GM19395 (cell line): Measurements from ENCODE around the gene AHSP.
"Not testable (repeated sequence)": the region's sequence is repeated elsewhere in the genome, so short reads cannot be mapped to it uniquely, and the experiment has no call there.

Experiments used
- ATAC-seq: cut with Tn5 transposase; IDR thresholded peaks from one replicate; pipeline ENCODE4 v1.9.1; 2021; ENCODE audit warnings: mild to moderate bottlenecking, moderate library complexity; ENCODE audit not compliant: unreplicated experiment

AHSP gene, protein sequence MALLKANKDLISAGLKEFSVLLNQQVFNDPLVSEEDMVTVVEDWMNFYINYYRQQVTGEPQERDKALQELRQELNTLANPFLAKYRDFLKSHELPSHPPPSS

DNA sequence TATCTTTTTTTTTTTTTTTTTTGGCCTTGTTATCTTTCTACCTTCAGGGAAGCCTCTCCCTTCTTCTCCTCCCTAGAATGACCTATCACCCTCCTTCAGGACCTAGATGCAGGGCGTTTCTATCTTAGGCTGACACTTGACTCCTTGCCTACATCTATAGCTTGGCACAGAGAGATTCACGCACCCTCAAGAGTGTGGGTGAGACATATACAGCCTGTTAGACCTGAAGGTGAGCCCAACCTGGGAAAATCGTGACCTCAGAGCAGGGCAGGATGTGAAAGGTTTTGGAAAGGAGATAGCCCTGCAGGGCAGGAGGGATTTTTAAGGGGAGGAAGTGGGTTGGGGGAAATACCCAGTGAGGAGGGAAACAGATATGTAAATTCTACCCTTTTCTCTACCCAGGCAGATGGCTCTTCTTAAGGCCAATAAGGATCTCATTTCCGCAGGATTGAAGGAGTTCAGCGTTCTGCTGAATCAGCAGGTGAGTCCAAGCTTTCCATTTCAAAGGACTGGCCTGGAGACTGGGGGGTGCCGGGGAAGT is at the start of gene AHSP:
Gene AHSP, plus strand, starts transcription at position 167 of the 541 bp plus-strand sequence. Its CDS starts 240 bp downstream, at position 407.
- no peak for ATAC-seq

DNA sequence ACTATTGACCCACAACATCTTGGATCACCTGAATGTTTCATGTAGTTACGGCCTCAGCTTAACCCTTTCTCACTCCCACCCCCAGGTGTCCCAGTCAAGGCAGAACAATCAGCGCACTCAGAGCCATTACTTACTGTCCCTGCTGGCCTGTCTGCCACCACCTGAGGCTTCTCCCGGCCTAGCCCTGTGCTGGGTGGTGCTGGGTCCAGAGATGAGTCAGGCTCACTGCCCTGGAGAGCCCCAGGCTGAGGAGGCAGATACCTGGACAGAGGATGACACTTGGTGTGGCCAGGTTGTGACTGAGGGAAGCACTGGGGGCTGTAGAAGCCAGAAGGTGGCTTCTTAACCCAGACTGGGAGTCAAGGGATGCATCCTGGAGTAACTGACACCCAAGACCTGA is 48.7 kb upstream of the AHSP start:
- ATAC-seq: no peak

DNA sequence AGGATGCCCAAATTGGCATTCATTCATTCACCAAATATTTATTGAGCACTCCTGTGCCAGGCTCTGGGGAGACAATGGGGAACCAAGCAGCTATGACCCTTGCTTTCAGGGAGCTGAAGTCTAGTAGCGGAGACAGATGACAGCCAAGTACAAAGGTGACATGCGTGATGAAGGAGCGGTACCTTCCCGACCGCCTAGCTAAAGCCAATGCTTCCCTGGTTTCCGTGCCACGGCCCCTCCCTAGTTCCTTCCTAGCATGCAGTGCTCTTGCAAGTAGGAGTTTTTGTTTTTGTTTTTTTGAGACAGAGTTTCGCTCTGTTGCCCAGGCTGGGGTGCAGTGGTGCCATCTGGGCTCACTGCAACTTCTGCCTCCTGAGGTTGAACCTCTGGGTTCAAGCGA is 47.9 kb upstream of the AHSP start:
- ATAC-seq: no peak

DNA sequence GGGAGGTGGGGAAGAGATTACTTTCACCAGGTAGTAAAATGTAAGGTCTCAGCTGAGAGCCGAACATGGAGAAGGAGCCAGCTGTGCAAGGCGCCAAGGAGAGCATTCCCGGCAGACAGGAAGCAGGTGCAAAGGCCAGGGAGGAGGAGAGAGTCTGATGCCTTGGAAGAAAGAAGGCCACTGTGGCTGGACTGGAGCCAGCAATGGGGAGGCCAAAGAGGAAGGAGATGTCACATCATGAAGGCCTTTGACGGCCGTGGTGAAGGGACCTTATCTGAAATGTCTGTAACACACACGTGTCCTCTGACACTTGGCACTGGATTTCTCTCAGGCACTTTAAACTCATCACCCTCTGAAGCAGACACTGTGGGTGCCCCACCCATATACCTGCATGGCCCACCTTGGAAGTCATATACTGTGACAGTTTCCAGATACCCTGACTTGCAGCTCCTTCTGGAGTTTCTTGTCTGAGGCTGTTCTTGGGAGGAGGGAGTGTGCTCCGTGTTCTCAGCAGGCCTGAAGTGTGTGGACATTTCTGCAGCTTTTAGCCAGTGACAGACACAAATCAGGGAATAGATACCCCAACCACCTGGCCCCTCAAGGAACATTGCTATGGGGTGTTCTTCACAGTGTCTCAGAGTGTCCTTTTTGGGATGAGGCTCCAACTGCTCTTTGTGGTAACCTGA is 46.7 kb upstream of the AHSP start:
- ATAC-seq: no peak

DNA sequence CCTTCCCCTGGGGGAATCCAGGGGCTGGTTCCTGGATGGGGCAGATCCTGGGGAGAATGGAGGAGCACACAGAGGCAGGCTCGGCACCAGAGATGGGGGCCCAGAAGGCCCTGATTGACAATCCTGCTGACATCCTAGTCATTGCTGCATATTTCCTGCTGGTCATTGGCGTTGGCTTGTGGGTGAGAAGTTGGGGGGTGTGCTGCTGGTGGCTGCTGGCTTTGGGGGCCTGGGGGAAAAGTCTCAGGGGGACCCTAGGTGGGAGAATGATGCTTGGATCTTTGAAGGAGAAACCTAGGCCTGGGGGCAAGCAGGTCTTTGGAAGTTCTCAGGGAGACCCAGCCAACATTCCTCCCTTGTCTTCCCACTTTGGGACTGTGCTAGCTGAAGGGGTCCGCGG is 44.6 kb upstream of the AHSP start, which contains the start of gene SLC5A2:
Gene SLC5A2, plus strand, starts transcription at position 43 of the 400 bp plus-strand sequence. Its CDS starts 14 bp downstream, at position 57.
- ATAC-seq: no peak

DNA sequence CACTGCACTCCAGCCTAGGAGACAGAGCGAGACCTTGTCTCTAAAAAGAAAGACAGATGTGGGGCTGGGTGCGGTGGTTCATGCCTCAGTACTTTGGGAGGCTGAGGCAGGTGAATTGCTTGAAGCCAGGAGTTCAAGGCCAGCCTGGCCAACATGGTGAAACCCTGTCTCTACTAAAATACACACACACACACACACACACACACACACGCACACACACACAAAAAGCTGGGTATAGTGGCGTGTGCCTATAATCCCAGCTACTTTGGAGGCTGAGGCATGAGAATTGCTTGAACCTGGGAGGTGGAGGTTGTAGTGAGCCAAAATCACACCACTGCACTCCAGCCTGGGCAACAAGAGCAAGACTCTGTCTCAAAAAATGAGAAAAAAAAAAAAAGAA is 43.7 kb upstream of the AHSP start:
- ATAC-seq: not testable (repeated sequence)

DNA sequence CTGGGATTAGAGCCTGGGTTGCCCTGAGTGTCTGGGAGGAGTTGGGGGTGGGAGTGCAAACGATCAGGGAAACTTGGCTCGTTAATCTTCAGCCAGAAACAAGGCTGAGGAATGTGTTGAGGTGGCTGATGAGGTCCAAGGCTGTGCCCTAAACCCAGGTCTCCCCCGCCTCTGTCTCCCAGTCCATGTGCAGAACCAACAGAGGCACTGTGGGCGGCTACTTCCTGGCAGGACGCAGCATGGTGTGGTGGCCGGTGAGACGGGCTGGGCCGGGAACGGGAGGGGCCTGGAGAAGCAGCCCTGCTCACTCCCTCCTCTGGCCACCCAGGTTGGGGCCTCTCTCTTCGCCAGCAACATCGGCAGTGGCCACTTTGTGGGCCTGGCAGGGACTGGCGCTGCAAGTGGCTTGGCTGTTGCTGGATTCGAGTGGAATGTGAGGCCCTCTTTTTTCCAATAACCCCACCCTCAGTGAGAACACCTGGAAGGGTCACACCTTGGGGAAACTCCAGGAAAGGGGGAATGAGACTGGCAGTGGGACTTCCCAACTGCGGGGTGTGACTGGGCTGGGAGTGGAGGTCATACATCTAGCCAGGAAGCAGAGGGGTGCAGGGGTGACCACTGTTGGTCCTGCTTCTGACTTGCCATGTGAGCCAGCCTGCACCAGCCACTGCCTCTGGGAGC is 43.1 kb upstream of the AHSP start:
- no peak for ATAC-seq

DNA sequence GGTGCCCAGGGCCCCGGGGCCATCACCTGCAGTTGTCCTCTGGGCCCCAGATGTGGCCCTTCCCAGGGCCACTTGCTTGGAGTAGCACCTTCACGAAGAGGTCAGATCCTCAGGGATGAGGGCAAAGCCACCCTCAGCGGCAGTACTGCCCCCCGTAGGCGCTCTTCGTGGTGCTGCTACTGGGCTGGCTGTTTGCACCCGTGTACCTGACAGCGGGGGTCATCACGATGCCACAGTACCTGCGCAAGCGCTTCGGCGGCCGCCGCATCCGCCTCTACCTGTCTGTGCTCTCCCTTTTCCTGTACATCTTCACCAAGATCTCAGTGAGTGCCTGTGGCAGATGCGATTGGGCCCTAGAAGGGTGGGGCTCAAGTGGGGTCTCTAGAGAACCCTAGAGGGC is 42.1 kb upstream of the AHSP start:
- no peak for ATAC-seq

DNA sequence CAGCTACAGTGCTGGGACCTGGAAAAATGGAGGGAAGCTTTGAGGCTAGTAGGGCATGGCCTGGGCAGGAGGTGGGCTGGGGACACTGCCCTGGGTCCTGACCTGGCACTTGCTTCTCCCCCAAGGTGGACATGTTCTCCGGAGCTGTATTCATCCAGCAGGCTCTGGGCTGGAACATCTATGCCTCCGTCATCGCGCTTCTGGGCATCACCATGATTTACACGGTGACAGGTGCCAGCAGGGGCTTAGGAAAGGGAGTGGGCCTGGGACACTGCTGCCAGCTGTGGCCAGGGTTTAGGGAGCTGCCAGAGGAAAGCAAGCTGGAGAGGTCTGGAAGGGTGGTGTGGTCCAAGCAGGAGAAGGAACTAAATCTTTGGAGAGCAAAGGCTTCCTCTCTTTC is 41.7 kb upstream of the AHSP start:
- no peak for ATAC-seq

DNA sequence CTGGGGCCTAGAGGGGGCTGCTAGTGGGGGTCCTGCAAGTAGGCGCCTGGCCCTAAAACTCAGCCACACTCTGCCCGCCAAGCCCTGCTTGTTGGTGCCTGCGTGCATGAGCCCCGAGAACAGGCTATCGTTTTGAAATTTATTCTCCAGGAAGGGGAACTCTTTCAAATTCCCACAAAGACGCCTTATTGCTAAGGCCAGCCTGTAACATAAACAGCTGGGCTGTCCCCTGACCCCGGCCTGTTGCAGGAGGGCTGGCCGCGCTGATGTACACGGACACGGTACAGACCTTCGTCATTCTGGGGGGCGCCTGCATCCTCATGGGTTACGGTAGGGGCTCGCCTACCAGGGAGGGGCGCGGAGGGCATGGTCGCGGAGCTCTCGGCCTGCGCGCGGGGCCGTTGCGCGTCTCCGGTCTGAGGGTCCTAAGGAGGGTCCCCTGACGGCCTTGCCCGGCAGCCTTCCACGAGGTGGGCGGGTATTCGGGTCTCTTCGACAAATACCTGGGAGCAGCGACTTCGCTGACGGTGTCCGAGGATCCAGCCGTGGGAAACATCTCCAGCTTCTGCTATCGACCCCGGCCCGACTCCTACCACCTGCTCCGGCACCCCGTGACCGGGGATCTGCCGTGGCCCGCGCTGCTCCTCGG is 40.5 kb upstream of the AHSP start:
- no peak for ATAC-seq

DNA sequence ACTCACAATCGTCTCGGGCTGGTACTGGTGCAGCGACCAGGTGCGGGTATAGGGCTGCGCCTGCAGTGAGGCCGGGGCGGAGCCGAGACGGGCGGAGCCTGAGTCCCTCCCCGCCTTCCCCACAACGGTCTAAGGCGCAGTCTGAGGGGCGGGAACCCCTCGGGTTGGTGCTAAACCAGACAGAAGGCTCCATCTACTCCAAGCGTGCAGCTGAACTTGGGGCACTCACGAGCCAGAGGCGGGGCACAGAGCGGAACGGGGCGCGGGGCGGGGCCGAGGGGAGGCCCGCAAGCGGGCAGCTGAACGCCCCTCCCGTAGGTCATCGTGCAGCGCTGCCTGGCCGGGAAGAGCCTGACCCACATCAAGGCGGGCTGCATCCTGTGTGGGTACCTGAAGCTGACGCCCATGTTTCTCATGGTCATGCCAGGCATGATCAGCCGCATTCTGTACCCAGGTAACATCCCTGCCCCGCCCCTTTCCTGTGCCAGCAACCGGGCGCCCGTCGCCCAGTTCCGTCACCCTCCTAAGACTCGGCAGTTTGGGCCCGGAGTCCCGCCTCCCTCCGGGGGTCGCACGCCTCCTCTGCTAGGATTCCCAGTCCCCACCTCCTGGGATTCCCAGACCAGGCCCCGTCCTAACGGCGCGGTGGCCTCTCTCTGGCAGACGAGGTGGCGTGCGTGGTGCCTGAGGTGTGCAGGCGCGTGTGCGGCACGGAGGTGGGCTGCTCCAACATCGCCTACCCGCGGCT is 39.8 kb upstream of the AHSP start:
- ATAC-seq: peak; percentile 80

DNA sequence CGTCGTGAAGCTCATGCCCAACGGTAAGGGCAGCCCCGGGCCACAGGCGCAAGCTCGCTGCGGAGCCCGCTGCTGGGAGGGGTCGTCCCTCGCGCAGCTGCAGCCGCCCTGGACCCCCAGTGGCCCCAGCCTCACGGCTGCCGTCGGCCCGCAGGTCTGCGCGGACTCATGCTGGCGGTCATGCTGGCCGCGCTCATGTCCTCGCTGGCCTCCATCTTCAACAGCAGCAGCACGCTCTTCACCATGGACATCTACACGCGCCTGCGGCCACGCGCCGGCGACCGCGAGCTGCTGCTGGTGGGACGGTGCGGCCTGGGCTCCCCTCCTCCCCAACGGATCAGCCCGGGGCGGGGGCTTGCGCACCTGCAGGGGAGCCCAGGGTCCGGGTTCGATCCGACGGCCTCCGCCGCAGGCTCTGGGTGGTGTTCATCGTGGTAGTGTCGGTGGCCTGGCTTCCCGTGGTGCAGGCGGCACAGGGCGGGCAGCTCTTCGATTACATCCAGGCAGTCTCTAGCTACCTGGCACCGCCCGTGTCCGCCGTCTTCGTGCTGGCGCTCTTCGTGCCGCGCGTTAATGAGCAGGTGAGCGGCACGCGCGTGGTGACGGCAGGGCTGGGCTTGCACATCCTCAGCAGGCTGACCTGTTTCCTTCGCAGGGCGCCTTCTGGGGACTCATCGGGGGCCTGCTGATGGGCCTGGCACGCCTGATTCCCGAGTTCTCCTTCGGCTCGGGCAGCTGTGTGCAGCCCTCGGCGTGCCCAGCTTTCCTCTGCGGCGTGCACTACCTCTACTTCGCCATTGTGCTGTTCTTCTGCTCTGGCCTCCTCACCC is 39.0 kb upstream of the AHSP start:
- no peak for ATAC-seq

DNA sequence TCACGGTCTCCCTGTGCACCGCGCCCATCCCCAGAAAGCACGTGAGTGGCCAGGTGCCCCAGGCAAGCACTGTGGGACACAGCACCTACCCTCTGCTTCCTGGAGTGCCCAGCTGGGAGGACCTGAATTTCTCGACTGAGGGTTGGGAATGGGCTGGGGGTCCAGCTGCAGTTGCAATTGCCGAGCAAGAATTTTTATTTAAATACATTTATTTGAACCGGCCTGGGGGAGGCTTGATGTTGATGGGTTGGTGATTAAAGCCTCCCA is 38.5 kb upstream of the AHSP start:
- ATAC-seq: no peak

DNA sequence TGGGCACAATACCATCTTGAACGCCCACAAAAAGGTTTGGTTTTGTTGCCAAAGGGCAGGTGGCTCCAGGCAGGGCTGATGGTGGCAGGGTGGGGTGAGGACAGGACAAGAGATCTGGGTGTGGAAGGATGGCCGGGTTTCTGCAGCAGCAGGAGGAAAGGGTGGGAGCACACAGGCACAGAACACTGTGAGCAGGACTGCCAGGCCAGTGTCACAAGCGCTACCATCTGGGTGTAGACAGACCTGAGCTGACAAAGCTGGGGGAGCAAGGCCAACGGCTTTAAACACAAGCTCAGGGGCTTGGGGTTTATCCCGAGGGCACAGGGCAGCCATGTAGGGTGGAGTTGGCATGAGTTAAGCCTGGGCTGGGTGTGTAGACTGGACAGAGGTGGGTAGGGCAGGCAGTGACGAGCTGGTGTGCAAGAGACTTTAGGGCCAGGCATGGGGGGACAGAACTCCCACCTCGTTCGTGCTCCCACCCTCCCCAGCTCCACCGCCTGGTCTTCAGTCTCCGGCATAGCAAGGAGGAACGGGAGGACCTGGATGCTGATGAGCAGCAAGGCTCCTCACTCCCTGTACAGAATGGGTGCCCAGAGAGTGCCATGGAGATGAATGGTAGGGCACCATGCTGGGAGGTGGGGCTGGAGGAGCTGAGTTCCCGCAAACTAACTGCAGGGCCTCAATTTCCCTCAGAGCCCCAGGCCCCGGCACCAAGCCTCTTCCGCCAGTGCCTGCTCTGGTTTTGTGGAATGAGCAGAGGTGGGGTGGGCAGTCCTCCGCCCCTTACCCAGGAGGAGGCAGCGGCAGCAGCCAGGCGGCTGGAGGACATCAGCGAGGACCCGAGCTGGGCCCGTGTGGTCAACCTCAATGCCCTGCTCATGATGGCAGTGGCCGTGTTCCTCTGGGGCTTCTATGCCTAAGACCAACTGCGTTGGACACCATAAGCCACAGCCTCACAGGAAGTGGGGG is 37.8 kb upstream of the AHSP start:
- ATAC-seq: no peak

DNA sequence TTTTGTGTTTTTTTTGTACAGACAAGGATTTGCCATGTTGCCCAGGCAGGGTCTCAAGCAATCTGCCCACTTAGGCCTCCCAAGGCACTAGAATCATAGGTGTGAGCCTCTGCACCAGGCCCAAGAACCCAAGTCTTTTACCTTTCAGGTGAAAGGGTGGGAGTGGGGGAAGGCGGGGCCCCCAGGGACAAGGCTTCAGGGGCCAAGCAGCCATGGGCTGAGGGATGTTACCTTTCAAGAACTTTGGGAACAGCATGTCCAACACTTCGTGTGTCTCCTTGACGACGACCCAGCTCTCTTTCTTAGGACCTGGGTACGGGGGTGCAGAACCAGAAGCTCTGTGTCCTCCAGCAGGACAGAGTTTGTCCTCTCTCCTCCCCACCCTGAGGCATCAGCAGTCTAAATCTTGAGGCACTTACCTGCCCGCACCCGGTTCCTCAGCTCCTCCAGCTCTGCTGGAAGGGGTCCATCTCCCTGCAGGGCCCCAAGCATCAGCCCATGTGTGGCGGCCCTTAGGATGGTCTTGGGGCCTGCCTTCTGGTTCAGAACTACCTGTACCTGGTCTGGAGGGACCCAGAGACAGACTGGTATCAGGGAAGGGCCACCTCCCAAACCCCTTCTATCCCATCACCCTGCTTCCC is 35.8 kb upstream of the AHSP start:
- ATAC-seq: no peak

DNA sequence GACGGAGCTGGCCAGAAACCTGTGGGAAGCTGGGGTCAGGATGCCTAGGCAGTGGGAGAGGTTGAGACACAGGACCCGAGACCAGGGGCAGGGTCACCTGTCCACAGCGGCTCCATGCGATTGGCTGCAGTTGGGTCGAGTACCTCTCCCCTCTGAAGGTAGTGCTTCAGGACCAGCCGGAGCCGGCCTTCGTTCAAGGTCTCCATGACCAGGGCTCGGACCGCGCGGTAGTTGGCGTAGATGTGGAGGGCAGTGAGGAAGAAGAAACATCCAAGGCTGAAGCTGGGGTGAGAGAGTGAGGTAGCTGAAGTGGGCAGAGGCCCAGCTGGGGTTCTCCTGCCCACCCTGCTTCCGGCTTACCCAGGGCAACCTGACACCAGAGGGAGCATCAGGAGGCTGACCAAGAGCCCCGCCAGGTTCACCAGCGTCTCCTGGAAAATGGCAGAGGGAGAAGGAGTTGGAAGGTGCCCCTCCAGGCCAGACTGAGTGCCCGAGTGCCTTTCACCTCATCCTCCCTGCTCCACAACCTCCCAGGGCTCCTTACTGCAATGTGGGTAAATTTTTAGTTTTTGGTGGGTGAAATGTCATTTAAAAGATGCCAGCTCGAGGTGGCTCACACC is 34.1 kb upstream of the AHSP start:
- ATAC-seq: no peak

DNA sequence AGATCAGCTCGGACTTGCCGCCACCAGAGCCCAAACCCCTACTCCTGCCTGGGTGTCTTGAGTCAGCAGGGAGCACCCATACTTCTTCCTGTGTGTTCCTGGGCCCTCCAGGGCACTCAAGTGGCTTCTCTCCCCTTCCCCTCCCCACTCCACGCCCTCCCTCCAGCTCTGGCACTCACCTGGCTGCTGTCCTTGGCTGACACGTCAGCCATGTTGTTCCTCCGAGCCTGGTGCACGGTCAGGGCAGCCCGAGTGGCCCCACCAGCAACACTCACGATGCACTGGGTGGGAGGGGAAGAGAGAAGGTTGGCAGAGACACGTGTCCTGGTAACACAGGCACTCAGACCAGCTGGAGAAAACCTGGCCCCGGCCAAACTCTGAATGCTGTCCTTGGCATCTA is 31.0 kb upstream of the AHSP start:
- no peak for ATAC-seq

DNA sequence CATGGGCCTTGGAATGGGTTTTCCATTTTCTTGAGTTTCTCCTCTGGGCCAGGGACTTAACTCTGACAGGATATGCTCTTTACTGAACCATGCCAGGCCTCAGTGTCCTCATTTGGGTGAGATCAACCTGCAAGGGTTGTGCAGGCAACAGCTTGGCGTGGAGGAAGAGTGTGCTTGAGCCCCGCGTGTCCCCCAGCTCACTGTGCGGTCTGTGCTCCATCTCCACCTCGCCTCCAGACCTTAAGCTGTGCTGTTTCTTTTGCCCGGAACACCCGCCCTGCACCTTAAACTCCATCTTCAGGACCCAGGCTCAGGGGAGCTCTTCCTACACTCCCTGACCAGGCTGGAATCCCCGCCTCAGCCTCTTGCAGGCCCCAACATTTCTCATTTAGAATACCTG is 29.2 kb upstream of the AHSP start:
- no peak for ATAC-seq
